ENCODE data around the gene THEM5.

GRCh38 chr1:151858030-151858746, 4.7 kb upstream of the THEM5 start:
- TF ChIP-seq CTCF (IDR thresholded peaks at IDR 0.05; ENCODE audit: borderline replicate concordance, extremely low read depth, low read length, poor library complexity, severe bottlenecking) (no peak), EZH2 (IDR thresholded peaks at IDR 0.05; ENCODE audit: borderline replicate concordance, low read depth, low read length, severe bottlenecking) (no peak)
